Measurements from ENCODE around the gene GTF2IRD1.
A peak's percentile ranks its signal among the peaks of the same experiment; 100 is the strongest.
"Not testable (repeated sequence)": the region's sequence is repeated elsewhere in the genome, so short reads cannot be mapped to it uniquely, and the experiment has no call there.

The GTF2IRD1 gene

DNA sequence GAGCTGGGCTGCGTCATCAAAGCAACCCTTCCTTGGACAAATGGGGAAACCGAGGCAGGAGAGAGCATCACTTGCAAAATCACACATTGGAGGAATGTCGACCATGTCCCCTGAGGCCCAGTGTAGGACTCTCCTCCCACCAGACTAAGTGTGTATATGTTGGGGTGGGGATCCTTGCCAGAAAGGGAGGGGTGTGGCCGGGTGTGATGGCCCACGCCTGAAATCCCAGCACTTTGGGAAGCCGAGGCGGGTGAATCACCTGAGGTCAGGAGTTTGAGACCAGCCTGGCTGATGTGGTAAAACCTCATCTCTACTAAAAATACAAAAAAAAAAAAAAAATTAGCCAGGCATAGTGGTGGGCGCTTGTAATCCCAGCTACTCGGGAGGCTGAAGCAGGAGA lies 23.3 kb upstream of the GTF2IRD1 start:
- 84 to 92% methylated on average over 9 of the region's 9 CpGs for WGBS, 2 experiments
- H3K9me3 ChIP-seq (ENCODE audit: control insufficient read depth, low read length); H3K27me3 ChIP-seq (ENCODE audit: control insufficient read depth, insufficient read depth, low read length, poor library complexity, severe bottlenecking); H3K4me3 ChIP-seq (ENCODE audit: insufficient read depth, low read depth, low read length); H3K36me3 ChIP-seq (ENCODE audit: control insufficient read depth, insufficient read depth, low read length); H3K27ac ChIP-seq (ENCODE audit: insufficient read depth, low read depth, low read length, poor library complexity, severe bottlenecking); H3K4me1 ChIP-seq (ENCODE audit: control insufficient read depth, insufficient read depth, low read length): not testable (repeated sequence)

DNA sequence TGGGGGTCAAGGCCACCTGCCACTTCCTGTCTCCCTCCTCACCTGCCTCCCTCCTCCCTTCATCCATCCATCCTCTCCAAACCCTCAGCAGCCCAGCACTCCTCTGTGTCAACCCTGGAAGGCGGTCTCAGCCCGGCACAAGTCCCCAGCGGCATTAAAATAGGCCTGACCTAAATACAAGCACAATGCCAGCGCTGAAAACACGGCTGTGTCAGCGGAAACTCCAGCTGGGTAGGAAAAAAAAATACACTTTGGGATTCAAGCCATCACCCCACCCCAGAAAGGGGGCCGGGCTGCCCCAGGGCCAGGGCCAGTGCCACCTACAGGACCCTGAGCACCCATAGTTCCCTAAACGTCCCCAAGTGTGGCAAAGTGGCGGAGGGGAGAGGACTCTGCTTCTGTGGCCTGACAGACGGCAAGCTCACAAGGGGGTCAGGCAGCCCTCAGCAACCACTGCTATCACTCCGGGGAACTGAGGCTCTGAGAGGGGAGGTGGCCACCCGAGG lies 22.7 kb upstream of the GTF2IRD1 start:
- H3K9me3 ChIP-seq (ENCODE audit: control insufficient read depth, low read length) = no peaks in the 10 kb centered on the region
- H3K4me3 ChIP-seq (ENCODE audit: insufficient read depth, low read depth, low read length) = no peak overlapping the region
- no peaks in the 10 kb centered on the region for H3K36me3 ChIP-seq (ENCODE audit: control insufficient read depth, insufficient read depth, low read length)
- H3K27me3 ChIP-seq (ENCODE audit: control insufficient read depth, insufficient read depth, low read length, poor library complexity, severe bottlenecking) = no peaks in the 10 kb centered on the region
- 42 to 47% methylated on average over 12 of the region's 12 CpGs for WGBS, 2 experiments
- no peak overlapping the region for H3K27ac ChIP-seq (ENCODE audit: insufficient read depth, low read depth, low read length, poor library complexity, severe bottlenecking)
- H3K4me1 ChIP-seq (ENCODE audit: control insufficient read depth, insufficient read depth, low read length) = no peaks in the 10 kb centered on the region

DNA sequence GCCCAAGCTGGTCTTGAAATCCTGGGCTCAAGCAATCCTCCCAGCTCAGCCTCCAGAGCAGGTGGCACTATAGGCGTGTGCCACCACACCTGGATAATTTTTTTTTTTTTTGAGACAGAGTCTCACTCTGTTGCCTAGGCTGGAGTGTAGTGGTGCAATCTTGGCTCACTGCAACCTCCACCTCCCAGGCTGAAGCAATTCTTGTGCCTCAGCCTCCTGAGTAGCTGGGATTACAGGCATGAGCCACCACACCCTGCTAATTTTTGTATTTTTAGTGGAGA lies 16.5 kb upstream of the GTF2IRD1 start:
- 90 to 100% methylated on average over 1 of the region's 1 CpG for WGBS, 2 experiments
- not testable (repeated sequence) for H3K4me1 ChIP-seq (ENCODE audit: control insufficient read depth, insufficient read depth, low read length); H3K27ac ChIP-seq (ENCODE audit: insufficient read depth, low read depth, low read length, poor library complexity, severe bottlenecking); H3K9me3 ChIP-seq (ENCODE audit: control insufficient read depth, low read length); H3K4me3 ChIP-seq (ENCODE audit: insufficient read depth, low read depth, low read length); H3K36me3 ChIP-seq (ENCODE audit: control insufficient read depth, insufficient read depth, low read length); H3K27me3 ChIP-seq (ENCODE audit: control insufficient read depth, insufficient read depth, low read length, poor library complexity, severe bottlenecking)

- Histone ChIP-seq H3K36me3 (ENCODE audit: control insufficient read depth, insufficient read depth, low read length) (no peaks in the 10 kb centered on the region), H3K9me3 (ENCODE audit: control insufficient read depth, low read length) (no peaks in the 10 kb centered on the region), H3K27me3 (ENCODE audit: control insufficient read depth, insufficient read depth, low read length, poor library complexity, severe bottlenecking) (no peaks in the 10 kb centered on the region), H3K4me3 (ENCODE audit: insufficient read depth, low read depth, low read length) (no peak overlapping the region), H3K4me1 (ENCODE audit: control insufficient read depth, insufficient read depth, low read length) (peaks cover 2% of the 10 kb centered on the region), H3K27ac (ENCODE audit: insufficient read depth, low read depth, low read length, poor library complexity, severe bottlenecking) (no peak overlapping the region)
- 92 to 96% methylated on average over 1 to 2 of the region's 2 CpGs for WGBS, 2 experiments
Observed at GRCh38 chr7:74438327-74438726, 15.4 kb upstream of the GTF2IRD1 start.

- Histone ChIP-seq H3K27me3 (ENCODE audit: control insufficient read depth, insufficient read depth, low read length, poor library complexity, severe bottlenecking) (no peaks in the 10 kb centered on the region), H3K36me3 (ENCODE audit: control insufficient read depth, insufficient read depth, low read length) (no peaks in the 10 kb centered on the region), H3K27ac (ENCODE audit: insufficient read depth, low read depth, low read length, poor library complexity, severe bottlenecking) (no peak overlapping the region), H3K9me3 (ENCODE audit: control insufficient read depth, low read length) (no peaks in the 10 kb centered on the region), H3K4me1 (ENCODE audit: control insufficient read depth, insufficient read depth, low read length) (peaks cover 12% of the 10 kb centered on the region), H3K4me3 (ENCODE audit: insufficient read depth, low read depth, low read length) (no peak overlapping the region)
- 95% methylated on average over 4 of the region's 4 CpGs for WGBS, 2 experiments
Observed at GRCh38 chr7:74439541-74439940, 14.2 kb upstream of the GTF2IRD1 start.

GRCh38 chr7:74440143-74440542 lies 13.6 kb upstream of the GTF2IRD1 start:
- peaks cover 12% of the 10 kb centered on the region for H3K4me1 ChIP-seq (ENCODE audit: control insufficient read depth, insufficient read depth, low read length)
- H3K4me3 ChIP-seq (ENCODE audit: insufficient read depth, low read depth, low read length); H3K9me3 ChIP-seq (ENCODE audit: control insufficient read depth, low read length); H3K27me3 ChIP-seq (ENCODE audit: control insufficient read depth, insufficient read depth, low read length, poor library complexity, severe bottlenecking); H3K27ac ChIP-seq (ENCODE audit: insufficient read depth, low read depth, low read length, poor library complexity, severe bottlenecking); H3K36me3 ChIP-seq (ENCODE audit: control insufficient read depth, insufficient read depth, low read length): not testable (repeated sequence)
- WGBS, 2 experiments = 90 to 96% methylated on average over 3 of the region's 3 CpGs

GRCh38 chr7:74441801-74442200 lies 11.9 kb upstream of the GTF2IRD1 start:
- no peak overlapping the region for H3K27ac ChIP-seq (ENCODE audit: insufficient read depth, low read depth, low read length, poor library complexity, severe bottlenecking)
- H3K4me3 ChIP-seq (ENCODE audit: insufficient read depth, low read depth, low read length) = no peak overlapping the region
- H3K9me3 ChIP-seq (ENCODE audit: control insufficient read depth, low read length) = no peaks in the 10 kb centered on the region
- 85% methylated on average over 10 of the region's 10 CpGs for WGBS, 2 experiments
- no peaks in the 10 kb centered on the region for H3K27me3 ChIP-seq (ENCODE audit: control insufficient read depth, insufficient read depth, low read length, poor library complexity, severe bottlenecking)
- no peaks in the 10 kb centered on the region for H3K36me3 ChIP-seq (ENCODE audit: control insufficient read depth, insufficient read depth, low read length)
- peaks cover 12% of the 10 kb centered on the region for H3K4me1 ChIP-seq (ENCODE audit: control insufficient read depth, insufficient read depth, low read length)

DNA sequence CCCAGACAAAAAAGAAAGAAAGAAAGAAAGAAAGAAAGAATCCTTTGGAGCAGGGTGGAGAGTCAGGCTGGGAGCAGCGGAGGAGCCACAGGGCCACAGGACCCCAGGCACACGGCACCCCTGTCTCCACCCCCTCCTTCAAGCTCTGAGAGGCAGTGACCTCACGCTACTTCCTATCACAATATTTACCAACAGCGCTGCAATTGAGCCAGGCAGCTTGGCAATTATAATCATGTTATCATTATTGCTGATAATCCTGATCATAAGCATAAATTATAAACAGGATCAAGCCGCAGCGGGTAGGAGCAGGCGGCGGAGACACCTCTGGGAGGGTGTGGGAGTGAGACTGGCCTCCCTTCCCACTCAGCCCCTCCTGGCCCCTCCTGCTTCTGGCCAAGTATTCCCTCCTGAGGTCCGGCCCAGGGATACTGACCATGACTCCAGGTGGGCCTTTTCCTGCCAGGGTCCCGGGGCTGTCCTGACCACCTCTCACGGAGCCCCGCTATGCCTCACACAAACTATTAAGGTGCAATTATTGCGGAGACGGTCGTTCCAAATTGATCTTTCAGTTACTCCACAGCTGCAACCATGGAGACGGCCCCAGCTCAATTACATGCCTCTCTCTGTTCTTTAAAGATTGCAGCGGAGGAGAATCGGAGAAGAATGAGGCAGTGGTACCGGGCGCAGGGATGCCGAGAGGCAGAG lies 10.0 kb upstream of the GTF2IRD1 start:
- H3K27me3 ChIP-seq (ENCODE audit: control insufficient read depth, insufficient read depth, low read length, poor library complexity, severe bottlenecking) = no peaks in the 10 kb centered on the region
- no peaks in the 10 kb centered on the region for H3K36me3 ChIP-seq (ENCODE audit: control insufficient read depth, insufficient read depth, low read length)
- peak overlapping the region; percentile 1 for H3K27ac ChIP-seq (ENCODE audit: insufficient read depth, low read depth, low read length, poor library complexity, severe bottlenecking)
- H3K4me3 ChIP-seq (ENCODE audit: insufficient read depth, low read depth, low read length) = no peak overlapping the region
- WGBS, 2 experiments = 86 to 88% methylated on average over 21 of the region's 21 CpGs
- H3K4me1 ChIP-seq (ENCODE audit: control insufficient read depth, insufficient read depth, low read length) = peaks cover 12% of the 10 kb centered on the region
- H3K9me3 ChIP-seq (ENCODE audit: control insufficient read depth, low read length) = no peaks in the 10 kb centered on the region

DNA sequence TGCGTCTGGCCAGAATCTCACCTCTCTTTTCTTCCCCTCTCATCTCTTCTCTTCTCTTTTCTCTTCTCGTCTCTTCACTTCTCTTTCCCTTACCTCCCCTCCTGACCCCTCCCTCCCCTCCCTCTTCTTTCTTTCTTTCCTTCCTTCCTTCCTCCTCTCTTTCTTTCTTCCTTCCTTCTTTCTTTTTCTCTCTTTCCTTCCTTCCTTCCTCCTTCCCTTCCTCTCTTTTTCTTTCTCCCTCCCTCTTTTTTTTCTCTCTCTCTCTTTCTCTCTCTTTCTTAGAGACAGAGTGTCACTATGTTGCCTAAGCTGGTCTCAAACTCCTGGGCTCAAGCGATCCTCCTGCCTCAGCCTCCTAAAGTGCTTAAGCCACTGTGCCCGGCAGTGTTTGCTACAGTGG lies 4.6 kb upstream of the GTF2IRD1 start:
- Histone ChIP-seq H3K27me3 (ENCODE audit: control insufficient read depth, insufficient read depth, low read length, poor library complexity, severe bottlenecking) (no peaks in the 10 kb centered on the region), H3K9me3 (ENCODE audit: control insufficient read depth, low read length) (no peaks in the 10 kb centered on the region), H3K36me3 (ENCODE audit: control insufficient read depth, insufficient read depth, low read length) (no peaks in the 10 kb centered on the region), H3K4me1 (ENCODE audit: control insufficient read depth, insufficient read depth, low read length) (peaks cover 3% of the 10 kb centered on the region), H3K4me3 (ENCODE audit: insufficient read depth, low read depth, low read length) (no peak overlapping the region), H3K27ac (ENCODE audit: insufficient read depth, low read depth, low read length, poor library complexity, severe bottlenecking) (no peak overlapping the region)
- 87 to 91% methylated on average over 4 of the region's 4 CpGs for WGBS, 2 experiments

DNA sequence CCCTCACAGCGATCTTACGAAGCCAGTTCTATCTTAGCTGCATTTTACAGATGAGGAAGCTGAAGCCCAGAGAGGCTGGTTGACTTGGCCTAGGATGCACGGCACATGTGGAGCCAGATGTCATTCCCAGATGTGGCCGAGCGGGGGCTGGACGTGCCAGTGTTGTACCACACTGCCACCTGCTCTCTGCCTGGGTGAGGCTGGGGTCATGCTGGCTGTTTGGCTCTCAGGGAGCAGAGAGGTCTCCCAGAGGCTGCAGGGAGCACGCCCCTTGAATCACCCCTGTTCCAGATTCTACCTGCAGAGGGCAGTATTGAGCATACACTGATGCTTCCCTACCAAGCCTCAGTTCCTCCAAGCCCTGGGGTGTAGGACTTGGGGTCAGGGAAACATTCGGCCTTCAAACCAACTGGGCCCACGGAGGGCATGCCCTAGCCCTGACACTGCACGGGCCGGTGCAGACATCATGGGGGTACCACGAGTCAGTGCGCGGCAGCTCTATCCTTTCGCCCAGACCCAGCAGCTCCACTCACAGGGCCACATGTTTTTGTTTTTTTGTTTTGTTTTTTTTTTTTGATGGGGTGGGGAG lies 3.8 kb upstream of the GTF2IRD1 start:
- H3K36me3 ChIP-seq (ENCODE audit: control insufficient read depth, insufficient read depth, low read length) = no peaks in the 10 kb centered on the region
- H3K27ac ChIP-seq (ENCODE audit: insufficient read depth, low read depth, low read length, poor library complexity, severe bottlenecking) = no peak overlapping the region
- WGBS, 2 experiments = 65 to 69% methylated on average over 15 of the region's 15 CpGs
- no peaks in the 10 kb centered on the region for H3K9me3 ChIP-seq (ENCODE audit: control insufficient read depth, low read length)
- no peaks in the 10 kb centered on the region for H3K27me3 ChIP-seq (ENCODE audit: control insufficient read depth, insufficient read depth, low read length, poor library complexity, severe bottlenecking)
- no peaks in the 10 kb centered on the region for H3K4me1 ChIP-seq (ENCODE audit: control insufficient read depth, insufficient read depth, low read length)
- H3K4me3 ChIP-seq (ENCODE audit: insufficient read depth, low read depth, low read length) = no peak overlapping the region

Data from ectodermal cell (in vitro differentiated cells).